ENCODE results near the gene RUSC2.

GRCh38 chr9:35521708-35522107 lies 31.8 kb downstream of the RUSC2 start:
- TF ChIP-seq CTCF (IDR thresholded peaks at IDR 0.05; ENCODE audit: borderline replicate concordance, extremely low read depth, low read length, poor library complexity, severe bottlenecking) (no peak), EZH2 (IDR thresholded peaks at IDR 0.05; ENCODE audit: borderline replicate concordance, low read depth, low read length, severe bottlenecking) (no peak)

Data from DND-41 (cell line).